Activated CD8-positive, alpha-beta T cell treated with anti-CD3 and anti-CD28 coated beads for 36 hours (primary cell): ENCODE results near the gene CLIC3. TPM values are rescaled to one million over a fixed set of nuclear protein-coding genes. Genes with fewer than 3 reads are reported as not detected.

Experiments
- ATAC-seq: fragments of 200-7000 bp; cut with Tn5 transposase; one replicate; pipeline ENCODE4 v1.10.0; 2021; ENCODE audit warnings: mild to moderate bottlenecking, moderate library complexity
- CTCF ChIA-PET: fragments of 350-600 bp; sonication (Branson Sonifier 250); formaldehyde crosslinking; loops from one replicate; lab custom pipeline; 2021; ENCODE audit warnings: antibody characterized with exemption; lab: Charles Lee
- POLR2A ChIA-PET: fragments of 350-600 bp; sonication (Branson Sonifier 250); formaldehyde crosslinking; loops from one replicate; lab custom pipeline; 2021; ENCODE audit warnings: antibody characterized with exemption; lab: Charles Lee
- DNase-seq: peaks from one replicate; pipeline ENCODE4 v3.0.0-alpha.2; 2020
- H3K27ac Mint-ChIP-seq: one replicate; pipeline ENCODE4 v1.8.0; 2021; ENCODE audit warnings: mild to moderate bottlenecking, mixed read lengths
- H3K27me3 Mint-ChIP-seq: one replicate; pipeline ENCODE4 v1.8.0; 2021; ENCODE audit warnings: mixed read lengths
- H3K36me3 Mint-ChIP-seq: one replicate; pipeline ENCODE4 v1.8.0; 2021; ENCODE audit warnings: low read depth, mixed read lengths
- H3K4me1 Mint-ChIP-seq: one replicate; pipeline ENCODE4 v1.8.0; 2021; ENCODE audit warnings: low read depth, mixed read lengths
- H3K4me3 Mint-ChIP-seq: one replicate; pipeline ENCODE4 v1.8.0; 2021; ENCODE audit warnings: mild to moderate bottlenecking, moderate library complexity, mixed read lengths
- H3K9me3 Mint-ChIP-seq: one replicate; pipeline ENCODE4 v1.8.0; 2021; ENCODE audit warnings: mixed read lengths
- intact Hi-C: fragments of 100-400 bp; cut with micrococcal nuclease; formaldehyde crosslinking; loops from one replicate; pipeline ENCODE4 v1.10.0; 2022
- total RNA-seq, 2 experiments: library from RNA; stranded (reverse); gene quantifications; one replicate each; pipeline ENCODE4 v1.2.3, GENCODE V29; 2021
- TF ChIP-seq, protein P1 (sequence below): fragments of 200-600 bp; IDR thresholded peaks from one replicate; pipeline ENCODE4 v1.8.0; 2022; ENCODE audit warnings: antibody characterized with exemption, mild to moderate bottlenecking

The CLIC3 gene
- total RNA-seq, 2 experiments from 2014 or later: not detected

DNA sequence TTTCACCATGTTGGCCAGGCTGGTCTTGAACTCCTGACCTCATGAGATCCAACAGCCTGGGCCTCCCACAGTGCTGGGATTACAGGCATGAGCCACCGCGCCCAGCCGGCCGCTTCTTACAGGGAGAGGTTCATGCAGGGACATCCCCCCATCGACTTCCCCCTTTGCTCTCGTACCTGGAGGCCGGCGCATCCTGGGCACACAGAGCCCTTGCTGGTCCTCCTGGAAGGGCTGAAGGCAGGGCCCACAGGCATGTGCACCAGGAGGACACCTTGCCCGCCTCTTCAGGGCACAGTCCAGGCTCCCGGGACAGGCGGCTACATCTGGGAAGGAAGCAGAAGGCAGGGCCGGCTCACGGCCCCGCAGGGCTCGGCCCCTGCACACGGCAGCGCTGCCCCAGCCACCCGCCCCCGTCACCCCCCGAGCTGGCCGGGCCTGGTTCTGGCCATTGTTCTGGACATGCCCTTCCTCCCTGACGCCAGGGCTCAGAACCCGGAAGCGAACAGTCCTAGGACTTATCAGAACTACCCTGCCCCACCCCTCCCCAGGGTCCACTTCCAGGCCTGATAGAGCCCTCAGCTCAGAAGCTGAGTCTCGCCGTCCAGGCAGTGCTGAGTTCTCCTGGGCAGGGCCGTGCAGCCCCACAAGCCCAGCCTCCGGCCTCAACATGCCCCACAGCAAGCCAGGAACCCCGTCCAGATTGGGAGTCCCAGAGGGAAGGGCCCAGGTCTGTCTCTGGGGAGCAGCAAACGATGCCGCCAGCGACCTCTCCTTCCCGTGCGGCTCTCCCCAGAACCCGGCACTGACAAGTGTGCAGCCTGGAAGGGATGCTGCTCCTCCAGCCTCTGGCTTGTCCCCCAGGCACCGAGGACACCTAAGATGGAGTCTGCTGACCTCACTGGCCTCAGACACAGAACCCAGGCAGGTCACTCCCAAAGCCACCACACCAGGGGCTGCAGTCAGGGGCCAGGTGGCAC is 46.7 kb upstream of the CLIC3 start:
- H3K4me3 Mint-ChIP-seq: no peak overlapping the region
- H3K27ac Mint-ChIP-seq: no peak overlapping the region
- peaks cover 10% of the 10 kb centered on the region for H3K4me1 Mint-ChIP-seq
- H3K27me3 Mint-ChIP-seq: peaks cover 28% of the 10 kb centered on the region
- CTCF ChIA-PET: interaction anchor here (1.4 to 2.4 kb wide), 3 partner anchors 8 to 25 kb away, joined by 6 to 22 read pairs (median 7); no protein-coding TSS in a partner anchor
- H3K36me3 Mint-ChIP-seq: no peaks in the 10 kb centered on the region
- TF ChIP-seq, protein P1, sequence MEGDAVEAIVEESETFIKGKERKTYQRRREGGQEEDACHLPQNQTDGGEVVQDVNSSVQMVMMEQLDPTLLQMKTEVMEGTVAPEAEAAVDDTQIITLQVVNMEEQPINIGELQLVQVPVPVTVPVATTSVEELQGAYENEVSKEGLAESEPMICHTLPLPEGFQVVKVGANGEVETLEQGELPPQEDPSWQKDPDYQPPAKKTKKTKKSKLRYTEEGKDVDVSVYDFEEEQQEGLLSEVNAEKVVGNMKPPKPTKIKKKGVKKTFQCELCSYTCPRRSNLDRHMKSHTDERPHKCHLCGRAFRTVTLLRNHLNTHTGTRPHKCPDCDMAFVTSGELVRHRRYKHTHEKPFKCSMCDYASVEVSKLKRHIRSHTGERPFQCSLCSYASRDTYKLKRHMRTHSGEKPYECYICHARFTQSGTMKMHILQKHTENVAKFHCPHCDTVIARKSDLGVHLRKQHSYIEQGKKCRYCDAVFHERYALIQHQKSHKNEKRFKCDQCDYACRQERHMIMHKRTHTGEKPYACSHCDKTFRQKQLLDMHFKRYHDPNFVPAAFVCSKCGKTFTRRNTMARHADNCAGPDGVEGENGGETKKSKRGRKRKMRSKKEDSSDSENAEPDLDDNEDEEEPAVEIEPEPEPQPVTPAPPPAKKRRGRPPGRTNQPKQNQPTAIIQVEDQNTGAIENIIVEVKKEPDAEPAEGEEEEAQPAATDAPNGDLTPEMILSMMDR: no peak
- POLR2A ChIA-PET: interaction anchor here (0.6 kb wide), 1 partner anchor 16 kb away, joined by 3 read pairs; no protein-coding TSS in a partner anchor
- DNase-seq (no peak), ATAC-seq (no peak)
- intact Hi-C loops: no loop called here
- no peaks in the 10 kb centered on the region for H3K9me3 Mint-ChIP-seq

DNA sequence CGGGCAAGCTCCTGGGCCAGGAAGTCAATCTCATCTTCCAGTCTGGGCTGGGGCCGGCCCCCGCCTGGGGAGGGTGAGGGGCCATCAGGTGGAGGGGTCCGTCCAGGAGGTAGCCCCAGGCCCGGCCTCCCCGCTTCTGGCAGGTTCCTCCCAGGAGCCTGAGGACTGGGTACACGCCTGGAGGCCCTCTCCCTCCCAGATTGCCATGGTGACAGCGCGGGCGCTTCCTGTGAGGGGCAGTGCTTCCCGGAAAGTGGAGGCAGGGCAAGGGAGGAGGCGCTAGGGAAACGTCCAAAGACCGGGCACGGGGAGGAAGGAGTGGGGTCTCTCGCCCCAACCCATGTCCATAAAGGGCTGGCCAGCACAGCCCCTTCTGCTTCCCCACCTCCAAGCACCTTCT is 44.8 kb upstream of the CLIC3 start:
- H3K4me1 Mint-ChIP-seq: peaks cover 8% of the 10 kb centered on the region
- H3K4me3 Mint-ChIP-seq: no peak overlapping the region
- ChIA-PET CTCF (no interaction called here), POLR2A (no interaction called here)
- no peak for ATAC-seq
- intact Hi-C loops: no loop called here
- TF ChIP-seq, protein P1: no peak
- H3K36me3 Mint-ChIP-seq: no peaks in the 10 kb centered on the region
- no peaks in the 10 kb centered on the region for H3K9me3 Mint-ChIP-seq
- H3K27me3 Mint-ChIP-seq: peaks cover 12% of the 10 kb centered on the region
- H3K27ac Mint-ChIP-seq: no peak overlapping the region
- DNase-seq: no peak

DNA sequence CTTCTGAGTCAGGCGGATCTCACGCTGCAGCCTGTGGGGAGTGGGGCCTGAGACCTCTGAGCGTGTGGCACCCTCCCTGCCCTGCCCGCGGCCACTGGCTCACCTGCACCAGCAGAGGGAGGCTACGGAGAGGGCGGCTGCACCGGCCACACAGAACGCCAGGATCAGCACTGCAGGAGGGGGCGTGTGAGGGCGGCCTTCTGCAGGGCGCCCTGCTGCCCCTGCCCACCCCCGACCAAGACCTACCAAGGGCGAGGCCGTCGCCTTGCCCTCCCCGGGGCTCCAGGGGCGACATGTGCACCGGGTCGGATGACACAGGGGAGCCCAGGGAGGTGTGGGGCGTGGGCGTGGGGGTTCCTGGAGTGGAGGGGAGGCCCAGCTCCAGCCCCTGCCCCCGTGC is 44.2 kb upstream of the CLIC3 start:
- CTCF ChIA-PET: interaction anchor here (3.7 kb wide), 1 partner anchor 11 kb away, joined by 18 read pairs; no protein-coding TSS in a partner anchor

DNA sequence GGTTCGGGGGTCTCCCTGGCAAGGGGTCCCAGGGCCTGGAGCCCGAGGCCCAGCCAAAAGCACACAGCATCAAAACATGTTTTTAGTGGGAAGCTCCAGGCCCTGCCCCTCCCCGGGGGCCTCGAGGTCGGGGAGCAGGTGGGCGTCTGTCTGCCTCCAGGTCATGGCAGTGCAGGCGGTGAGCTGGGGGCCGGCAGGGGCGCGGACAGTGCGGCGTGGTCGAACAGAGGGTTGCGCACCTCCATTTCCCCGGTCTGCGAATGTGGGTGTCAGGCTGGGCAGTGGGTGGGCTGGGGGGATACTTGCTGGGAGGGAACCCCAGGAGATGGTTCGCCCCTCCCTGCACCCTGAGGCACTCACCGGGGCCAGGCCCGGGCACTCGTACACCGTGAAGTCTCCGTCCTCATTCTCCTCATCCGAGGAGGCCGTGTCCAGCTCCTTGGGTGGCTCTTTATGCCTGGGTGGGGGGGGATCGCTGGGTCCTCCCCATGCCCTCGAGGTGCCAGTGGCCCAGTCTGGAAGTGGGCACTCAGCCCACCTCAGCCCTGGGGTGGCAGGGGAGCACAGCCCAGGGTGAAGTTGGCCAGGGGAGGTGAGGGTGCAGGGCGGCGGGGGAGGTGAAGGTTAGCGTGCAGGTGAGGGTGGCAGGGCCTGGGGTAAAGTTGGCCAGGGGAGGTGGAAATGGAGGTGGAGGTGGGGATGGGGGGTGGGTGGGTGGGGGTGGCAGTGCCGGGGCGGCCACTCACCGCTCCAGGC is 43.4 kb upstream of the CLIC3 start:
- intact Hi-C loops: loop anchor here (5.0 kb wide), 1 partner anchor 252 kb away; no protein-coding TSS in a partner anchor
- H3K4me1 Mint-ChIP-seq: peaks cover 8% of the 10 kb centered on the region
- ATAC-seq (no peak), DNase-seq (no peak)
- TF ChIP-seq, protein P1: no peak
- H3K27me3 Mint-ChIP-seq: peaks cover 8% of the 10 kb centered on the region
- no peaks in the 10 kb centered on the region for H3K9me3 Mint-ChIP-seq
- ChIA-PET POLR2A (interaction anchor here (1.0 kb wide), 1 partner anchor 231 kb away, joined by 3 read pairs; no protein-coding TSS in a partner anchor), CTCF (interaction anchor here (3.7 kb wide), 1 partner anchor 10 kb away, joined by 18 read pairs; no protein-coding TSS in a partner anchor)
- no peak overlapping the region for H3K27ac Mint-ChIP-seq
- H3K36me3 Mint-ChIP-seq: no peaks in the 10 kb centered on the region
- H3K4me3 Mint-ChIP-seq: no peak overlapping the region

More for the DNA sequence above, 44.2 kb upstream of the CLIC3 start:
- H3K27ac Mint-ChIP-seq: no peak overlapping the region
- ATAC-seq (no peak), DNase-seq (no peak)
- H3K4me3 Mint-ChIP-seq: no peak overlapping the region
- TF ChIP-seq, protein P1: no peak
- peaks cover 8% of the 10 kb centered on the region for H3K4me1 Mint-ChIP-seq
- intact Hi-C loops: no loop called here
- no peaks in the 10 kb centered on the region for H3K36me3 Mint-ChIP-seq
- no peaks in the 10 kb centered on the region for H3K9me3 Mint-ChIP-seq
- POLR2A ChIA-PET: no interaction called here
- H3K27me3 Mint-ChIP-seq: peaks cover 12% of the 10 kb centered on the region
